Left kidney (tissue), 2 donors: Measurements from ENCODE around the gene BANP. TPM values are rescaled to one million over a fixed set of nuclear protein-coding genes. Genes with fewer than 3 reads are reported as not detected.
"Not testable (repeated sequence)": the region's sequence is repeated elsewhere in the genome, so short reads cannot be mapped to it uniquely, and the experiment has no call there.

Source experiments
- DNase-seq: peaks from one replicate; pipeline ENCODE4 v3.0.0-alpha.2; 2013
- polyA plus RNA-seq: library from polyadenylated mRNA; unstranded; fragments of 120-200 nt; gene quantifications from one replicate; pipeline ENCODE4 v1.2.1, GENCODE V29; 2013; ENCODE audit not compliant: insufficient read length

The BANP gene
- polyA plus RNA-seq, 1 donor = 26.8 TPM

- DNase-seq = no peak
These were observed 116.5 kb downstream of the BANP start for GRCh38 chr16:88067530-88068411.

- DNase-seq = no peak
These were observed 117.5 kb downstream of the BANP start for GRCh38 chr16:88068476-88069396.

- no peak for DNase-seq
These were observed 118.3 kb downstream of the BANP start for GRCh38 chr16:88069397-88070168.

- DNase-seq = no peak
These were observed 119.1 kb downstream of the BANP start for GRCh38 chr16:88070341-88070740.

GRCh38 chr16:88070989-88071625 is 119.9 kb downstream of the BANP start:
- DNase-seq = no peak

- no peak for DNase-seq
These were observed 120.7 kb downstream of the BANP start for GRCh38 chr16:88071908-88072307.

GRCh38 chr16:88072571-88073001 is 121.4 kb downstream of the BANP start:
- no peak for DNase-seq

GRCh38 chr16:88073201-88073721 is 122.0 kb downstream of the BANP start:
- DNase-seq = no peak

GRCh38 chr16:88074041-88074440 is 122.8 kb downstream of the BANP start:
- no peak for DNase-seq

GRCh38 chr16:88076211-88076931 is 125.1 kb downstream of the BANP start:
- no peak for DNase-seq

GRCh38 chr16:88076932-88077320 is 125.7 kb downstream of the BANP start:
- not testable (repeated sequence) for DNase-seq

- no peak for DNase-seq
These were observed 126.3 kb downstream of the BANP start for GRCh38 chr16:88077328-88078108.

GRCh38 chr16:88078111-88078775 is 127.0 kb downstream of the BANP start:
- no peak for DNase-seq

GRCh38 chr16:88083582-88083981 is 132.3 kb downstream of the BANP start:
- no peak for DNase-seq

- no peak for DNase-seq
These were observed 133.6 kb downstream of the BANP start for GRCh38 chr16:88084881-88085280.

- no peak for DNase-seq
These were observed 135.6 kb downstream of the BANP start for GRCh38 chr16:88086571-88087516.

- no peak for DNase-seq
These were observed 136.3 kb downstream of the BANP start for GRCh38 chr16:88087517-88087877.

- DNase-seq = no peak
These were observed 136.9 kb downstream of the BANP start for GRCh38 chr16:88088161-88088581.
